ENCODE results near the gene GFRA4. TPM values are rescaled to one million over a fixed set of nuclear protein-coding genes. Genes with fewer than 3 reads are reported as not detected.

Gene GFRA4
- total RNA-seq, 4 donors from 2014 or later = not detected

- no peak for TF ChIP-seq CTCF (IDR thresholded peaks at IDR 0.05 in 4 of 5, conservative IDR thresholded peaks at IDR 0.05 in 1 of 5)
- no peak for TF ChIP-seq POLR2A (IDR thresholded peaks at IDR 0.05)
- Histone ChIP-seq H3K36me3 (no peaks in the 10 kb centered on the region), H3K27me3 (no peaks in the 10 kb centered on the region), H3K9me3 (peaks cover 0 to 1% (median 0%) of the 10 kb centered on the region in 3 donors), H3K27ac (no peak overlapping the region), H3K4me1 (no peaks in the 10 kb centered on the region), H3K4me3 (no peak overlapping the region)
- DNase-seq = no peak
- in situ Hi-C loops (cut with MboI; ENCODE audit: low sequenced_read_pairs in 4 of 4) (no loop called here), intact Hi-C loops (cut with DNase I; ENCODE audit: low total_unique reads) (no loop called here)
- no peak for ATAC-seq
Observed at GRCh38 chr20:3701061-3701998, 38.1 kb upstream of the GFRA4 start.

GRCh38 chr20:3699037-3699436 lies 35.8 kb upstream of the GFRA4 start:
- H3K27ac ChIP-seq = no peak overlapping the region
- peaks cover 0 to 3% (median 0%) of the 10 kb centered on the region in 3 donors for H3K9me3 ChIP-seq
- no peaks in the 10 kb centered on the region for H3K27me3 ChIP-seq
- no peaks in the 10 kb centered on the region for H3K36me3 ChIP-seq
- no peak for ATAC-seq
- no peak overlapping the region for H3K4me3 ChIP-seq
- in situ Hi-C loops (cut with MboI; ENCODE audit: low sequenced_read_pairs in 4 of 4) = no loop called here
- no peaks in the 10 kb centered on the region for H3K4me1 ChIP-seq
- TF ChIP-seq CTCF (IDR thresholded peaks at IDR 0.05 in 4 of 5, conservative IDR thresholded peaks at IDR 0.05 in 1 of 5) (no peak), POLR2A (IDR thresholded peaks at IDR 0.05) (no peak)
- no peak for DNase-seq
- intact Hi-C loops (cut with DNase I; ENCODE audit: low total_unique reads) = no loop called here

- no peaks in the 10 kb centered on the region for H3K27me3 ChIP-seq
- H3K27ac ChIP-seq = no peak overlapping the region
- H3K9me3 ChIP-seq = peaks cover 0 to 3% (median 0%) of the 10 kb centered on the region in 3 donors
- no peaks in the 10 kb centered on the region for H3K36me3 ChIP-seq
- in situ Hi-C loops (cut with MboI; ENCODE audit: low sequenced_read_pairs in 4 of 4) (no loop called here), intact Hi-C loops (cut with DNase I; ENCODE audit: low total_unique reads) (no loop called here)
- DNase-seq (no peak), ATAC-seq (no peak)
- H3K4me3 ChIP-seq = no peak overlapping the region
- TF ChIP-seq POLR2A (IDR thresholded peaks at IDR 0.05) = no peak
- no peak for TF ChIP-seq CTCF (IDR thresholded peaks at IDR 0.05 in 4 of 5, conservative IDR thresholded peaks at IDR 0.05 in 1 of 5)
- no peaks in the 10 kb centered on the region for H3K4me1 ChIP-seq
Observed at GRCh38 chr20:3698591-3699001, 35.4 kb upstream of the GFRA4 start.

GRCh38 chr20:3697588-3698305 lies 34.5 kb upstream of the GFRA4 start:
- peaks cover 0 to 3% (median 0%) of the 10 kb centered on the region in 3 donors for H3K9me3 ChIP-seq
- in situ Hi-C loops (cut with MboI; ENCODE audit: low sequenced_read_pairs in 4 of 4) (no loop called here), intact Hi-C loops (cut with DNase I; ENCODE audit: low total_unique reads) (no loop called here)

More at GRCh38 chr20:3697588-3698305, 34.5 kb upstream of the GFRA4 start:
- Histone ChIP-seq H3K27me3 (no peaks in the 10 kb centered on the region), H3K36me3 (no peaks in the 10 kb centered on the region), H3K4me3 (no peak overlapping the region), H3K27ac (no peak overlapping the region), H3K4me1 (no peaks in the 10 kb centered on the region)
- no peak for DNase-seq
- TF ChIP-seq POLR2A (IDR thresholded peaks at IDR 0.05) = no peak
- TF ChIP-seq CTCF (IDR thresholded peaks at IDR 0.05 in 4 of 5, conservative IDR thresholded peaks at IDR 0.05 in 1 of 5) = no peak
- no peak for ATAC-seq
